Activated naive CD4-positive, alpha-beta T cell treated with anti-CD3 and anti-CD28 coated beads, Interleukin-2, amount 50 U/mL, for 72 hours (primary cell): Measurements from ENCODE around the gene MYL12A. TPM values are rescaled to one million over a fixed set of nuclear protein-coding genes. Genes with fewer than 3 reads are reported as not detected.
"Not testable (repeated sequence)": the region's sequence is repeated elsewhere in the genome, so short reads cannot be mapped to it uniquely, and the experiment has no call there.

Experiments used
- ATAC-seq, 2 donors: fragments of 150-1000 bp; cut with Tn5 transposase; 2 replicates each; pipeline ENCODE4 v1.10.0; 2021; ENCODE audit warnings: mild to moderate bottlenecking in 2 of 2, moderate library complexity in 2 of 2
- DNase-seq, 2 donors: peaks; one replicate each; pipeline ENCODE4 v3.0.0; 2021 to 2022; ENCODE audit warnings: low spot score in 2 of 2
- H3K27ac Mint-ChIP-seq, 2 donors: one replicate each; pipeline ENCODE4 v1.8.0; 2022; ENCODE audit warnings: mild to moderate bottlenecking in 2 of 2, mixed read lengths in 2 of 2
- H3K36me3 Mint-ChIP-seq, 2 donors: one replicate each; pipeline ENCODE4 v1.8.0; 2022; ENCODE audit warnings: mixed read lengths in 2 of 2
- H3K9me3 Mint-ChIP-seq, 2 donors: one replicate each; pipeline ENCODE4 v1.8.0; 2022; ENCODE audit warnings: mixed read lengths in 2 of 2
- total RNA-seq, 2 donors: library from RNA; stranded (reverse); gene quantifications; one replicate each; pipeline ENCODE4 v1.2.3, GENCODE V29; 2022

MYL12A gene
- total RNA-seq, 2 donors from 2014 or later = 485 to 498 TPM

DNA sequence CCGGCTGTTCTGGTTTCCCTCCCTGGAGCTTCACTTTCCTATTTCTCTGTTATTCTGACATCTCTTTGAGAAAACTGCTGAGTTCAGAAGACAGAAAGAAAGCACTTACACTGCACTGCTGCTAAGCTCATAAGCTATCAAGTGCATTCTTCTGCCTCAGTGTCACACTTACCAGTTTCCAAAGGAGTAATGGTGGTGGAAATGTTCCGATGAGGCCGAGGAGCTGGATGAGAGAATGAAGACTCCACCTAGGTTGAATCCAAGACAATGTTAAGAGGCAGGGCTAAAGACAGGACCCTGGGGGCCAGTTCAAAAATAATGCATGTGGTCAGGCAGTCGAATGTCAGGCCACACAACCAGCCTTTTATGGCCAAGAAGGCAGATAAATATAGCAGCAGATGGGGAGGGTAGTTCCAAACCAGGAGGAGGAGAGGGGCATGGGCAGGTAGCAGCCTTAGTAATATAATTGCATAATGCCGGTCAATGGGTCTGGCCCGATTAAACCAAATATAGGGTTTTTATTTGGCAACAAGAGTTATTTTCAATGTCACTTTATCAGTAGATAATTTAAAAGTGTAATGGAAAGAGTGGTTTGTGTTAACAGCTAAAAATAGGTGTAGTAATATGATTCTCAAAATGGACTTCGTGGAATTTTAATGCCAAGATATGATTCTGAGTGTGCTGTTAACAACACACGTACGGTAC lies 27.8 kb upstream of the MYL12A start, which contains the start of gene MYOM1:
Gene MYOM1 (minus strand): TSS at position 338 of the 705 bp plus-strand sequence. CDS start 4,745 bp downstream, outside the sequence.
- peaks cover 0 to 7% of the 10 kb centered on the region in 2 donors for H3K9me3 Mint-ChIP-seq

DNA sequence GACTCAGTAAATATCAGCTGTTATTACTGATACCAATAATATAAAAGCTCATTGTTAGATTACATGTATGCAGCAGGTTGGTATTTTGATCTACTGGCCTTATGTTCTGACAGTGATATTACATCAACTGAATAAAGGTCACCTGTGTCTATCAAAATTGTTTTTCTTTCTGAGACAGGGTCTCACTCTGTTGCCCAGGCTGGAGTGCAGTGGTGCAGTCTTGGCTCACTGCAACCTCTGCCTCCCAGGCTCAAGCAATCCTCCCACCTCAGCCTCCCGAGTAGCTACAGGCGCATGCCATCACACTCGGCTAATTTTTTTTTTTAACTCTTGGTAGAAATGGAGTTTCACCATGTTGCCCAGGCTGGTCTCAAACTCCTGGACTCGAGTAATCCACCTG lies 26.7 kb upstream of the MYL12A start:
- not testable (repeated sequence) for H3K36me3 Mint-ChIP-seq, H3K9me3 Mint-ChIP-seq, ATAC-seq, DNase-seq
- peak overlapping the region in 1 of 2 donors; percentile 65 for H3K27ac Mint-ChIP-seq

More for the DNA sequence above, 27.8 kb upstream of the MYL12A start, which contains the start of gene MYOM1:
- Mint-ChIP-seq H3K36me3 (no peaks in the 10 kb centered on the region), H3K27ac (no peak within 1 kb of the TSS)
- no peak for DNase-seq
- no peak for ATAC-seq

GRCh38 chr18:3221496-3221895 lies 26.1 kb upstream of the MYL12A start:
- Mint-ChIP-seq H3K27ac (no peak overlapping the region), H3K9me3 (peaks cover 0 to 1% of the 10 kb centered on the region in 2 donors), H3K36me3 (no peaks in the 10 kb centered on the region)
- ATAC-seq (no peak), DNase-seq (no peak)

DNA sequence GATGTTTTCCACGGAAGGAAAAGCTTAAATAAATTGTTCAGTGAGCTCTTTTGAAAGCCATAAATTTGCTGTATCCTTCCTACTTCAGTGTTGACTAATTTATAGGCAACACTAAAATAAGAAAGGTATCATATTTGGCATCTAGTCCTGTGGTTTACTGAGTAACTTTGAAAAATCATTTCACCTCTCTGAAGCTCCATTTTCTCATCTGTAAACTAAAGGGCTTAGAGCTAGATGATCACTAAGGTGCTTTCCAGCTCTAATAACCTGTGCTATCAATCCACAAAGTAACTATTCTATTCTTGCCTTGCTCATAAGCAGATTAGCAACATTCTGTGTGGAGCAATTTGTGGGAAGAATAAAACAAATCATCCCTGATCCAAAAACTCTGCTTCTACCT lies 24.2 kb upstream of the MYL12A start:
- DNase-seq (no peak), ATAC-seq (peak; percentile 18 to 93)
- peak overlapping the region in 1 of 2 donors; percentile 66 for H3K27ac Mint-ChIP-seq
- H3K9me3 Mint-ChIP-seq = peaks cover 0 to 3% of the 10 kb centered on the region in 2 donors
- no peaks in the 10 kb centered on the region for H3K36me3 Mint-ChIP-seq

DNA sequence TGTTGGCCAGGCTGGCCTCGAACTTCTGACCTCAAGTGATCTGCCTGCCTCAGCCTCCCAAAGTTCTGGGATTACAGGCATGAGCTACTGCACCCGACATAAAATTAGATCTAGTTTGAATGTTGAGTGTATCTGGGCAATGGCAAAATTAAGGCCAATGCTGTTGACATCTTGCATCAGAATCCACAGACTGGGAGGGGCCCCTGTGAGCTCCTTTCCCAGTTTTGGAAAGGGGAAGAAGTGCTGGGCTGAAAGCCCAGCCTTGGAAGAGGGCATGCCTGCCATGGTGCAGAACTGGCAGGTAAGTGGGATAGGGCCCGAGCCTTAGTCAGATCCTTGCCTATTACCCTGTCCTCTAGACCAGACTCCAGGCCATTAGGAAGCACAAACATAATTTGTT lies 23.4 kb upstream of the MYL12A start:
- DNase-seq = no peak
- Mint-ChIP-seq H3K27ac (no peak overlapping the region), H3K9me3 (peaks cover 0 to 3% of the 10 kb centered on the region in 2 donors)

GRCh38 chr18:3225588-3225987 lies 22.0 kb upstream of the MYL12A start:
- peaks cover 0 to 3% of the 10 kb centered on the region in 2 donors for H3K9me3 Mint-ChIP-seq
- peak in 1 of 2 donors; percentile 42 for ATAC-seq
- H3K36me3 Mint-ChIP-seq = no peaks in the 10 kb centered on the region
- no peak overlapping the region for H3K27ac Mint-ChIP-seq
- no peak for DNase-seq

More for the DNA sequence above, 23.4 kb upstream of the MYL12A start:
- no peak for ATAC-seq
- H3K36me3 Mint-ChIP-seq = no peaks in the 10 kb centered on the region

GRCh38 chr18:3226048-3226447 lies 21.6 kb upstream of the MYL12A start:
- Mint-ChIP-seq H3K9me3 (peaks cover 0 to 3% of the 10 kb centered on the region in 2 donors), H3K36me3 (no peaks in the 10 kb centered on the region), H3K27ac (no peak overlapping the region)
- no peak for ATAC-seq
- DNase-seq = no peak

- no peak for DNase-seq
- Mint-ChIP-seq H3K36me3 (no peaks in the 10 kb centered on the region), H3K9me3 (peaks cover 0 to 3% of the 10 kb centered on the region in 2 donors), H3K27ac (no peak overlapping the region)
- ATAC-seq = peak in 1 of 2 donors; percentile 56
Measured at GRCh38 chr18:3230401-3231334, 16.9 kb upstream of the MYL12A start.

- Mint-ChIP-seq H3K36me3 (no peaks in the 10 kb centered on the region), H3K9me3 (no peaks in the 10 kb centered on the region), H3K27ac (no peak overlapping the region)
- ATAC-seq (no peak), DNase-seq (no peak)
Measured at GRCh38 chr18:3233004-3233403, 14.6 kb upstream of the MYL12A start.

DNA sequence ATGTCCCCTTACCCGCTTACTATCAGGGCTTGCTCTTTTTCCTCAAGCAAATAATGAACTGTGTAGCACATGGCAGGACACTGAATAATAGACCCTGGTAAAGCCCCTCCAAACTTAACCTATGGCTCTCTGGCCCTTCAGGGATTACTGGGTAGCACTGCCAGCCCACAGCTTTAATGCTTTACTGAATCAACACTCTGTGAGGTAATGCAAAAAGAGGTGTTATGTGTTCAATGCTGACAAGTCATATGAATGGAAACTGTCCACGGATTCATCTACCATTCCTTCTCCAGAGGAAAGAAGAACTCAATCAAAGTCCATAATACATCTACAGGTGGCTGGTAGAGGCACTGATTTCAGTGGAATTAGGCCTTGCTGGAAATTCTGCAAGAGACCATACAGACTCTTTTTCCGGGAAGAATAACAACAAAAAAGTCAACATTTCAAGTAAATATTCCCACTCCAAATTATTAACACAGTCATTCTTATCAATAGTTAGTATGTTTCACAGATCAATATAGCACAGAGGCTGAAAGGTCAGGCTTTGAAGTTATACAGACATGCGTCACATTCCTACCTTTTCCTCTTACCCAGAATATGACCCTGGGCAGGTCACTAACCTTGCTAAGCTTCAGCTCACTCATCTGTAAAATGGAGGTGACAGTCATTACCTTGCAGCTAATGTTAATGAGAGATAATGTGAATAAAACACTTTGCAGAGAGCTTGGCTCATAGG lies 14.0 kb upstream of the MYL12A start:
- ATAC-seq (no peak), DNase-seq (no peak)
- H3K9me3 Mint-ChIP-seq = no peaks in the 10 kb centered on the region
- H3K27ac Mint-ChIP-seq = no peak overlapping the region
- no peaks in the 10 kb centered on the region for H3K36me3 Mint-ChIP-seq

GRCh38 chr18:3234457-3234856 lies 13.1 kb upstream of the MYL12A start:
- no peaks in the 10 kb centered on the region for H3K9me3 Mint-ChIP-seq
- H3K27ac Mint-ChIP-seq = no peak overlapping the region
- DNase-seq (no peak), ATAC-seq (peak in 1 of 2 donors; percentile 38)
- H3K36me3 Mint-ChIP-seq = no peaks in the 10 kb centered on the region

DNA sequence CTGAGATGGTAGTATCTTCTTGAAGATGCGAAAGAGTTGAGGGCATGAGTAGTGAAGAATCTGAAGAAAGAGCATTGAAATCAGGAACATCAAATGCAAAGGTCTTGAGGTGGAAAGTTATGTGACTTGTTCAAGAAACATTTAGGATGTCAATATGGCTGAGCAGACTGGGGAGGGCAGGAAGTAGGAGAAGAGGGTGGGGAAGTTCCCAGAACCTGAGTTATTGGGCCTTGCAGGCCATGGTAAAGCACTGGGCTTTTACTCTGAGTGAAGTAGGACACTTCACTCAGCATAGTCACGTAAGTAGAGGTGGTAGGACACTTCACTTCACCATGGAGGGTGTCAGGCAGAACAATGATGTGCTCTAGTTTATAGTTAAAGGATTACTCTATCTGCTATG lies 11.8 kb upstream of the MYL12A start:
- ATAC-seq (peak in 1 of 2 donors; percentile 60), DNase-seq (no peak)
- Mint-ChIP-seq H3K27ac (no peak overlapping the region), H3K9me3 (peaks cover 0 to 6% of the 10 kb centered on the region in 2 donors), H3K36me3 (peaks cover 5 to 7% of the 10 kb centered on the region in 2 donors)

GRCh38 chr18:3236470-3236869 lies 11.1 kb upstream of the MYL12A start:
- Mint-ChIP-seq H3K27ac (no peak overlapping the region), H3K36me3 (peaks cover 8 to 12% of the 10 kb centered on the region in 2 donors), H3K9me3 (peaks cover 0 to 8% of the 10 kb centered on the region in 2 donors)
- ATAC-seq (peak in 1 of 2 donors; percentile 24), DNase-seq (no peak)

- DNase-seq (no peak), ATAC-seq (no peak)
- Mint-ChIP-seq H3K27ac (no peak overlapping the region), H3K36me3 (peaks cover 18 to 23% of the 10 kb centered on the region in 2 donors), H3K9me3 (peaks cover 0 to 16% of the 10 kb centered on the region in 2 donors)
Measured at GRCh38 chr18:3238742-3239141, 8.9 kb upstream of the MYL12A start.

DNA sequence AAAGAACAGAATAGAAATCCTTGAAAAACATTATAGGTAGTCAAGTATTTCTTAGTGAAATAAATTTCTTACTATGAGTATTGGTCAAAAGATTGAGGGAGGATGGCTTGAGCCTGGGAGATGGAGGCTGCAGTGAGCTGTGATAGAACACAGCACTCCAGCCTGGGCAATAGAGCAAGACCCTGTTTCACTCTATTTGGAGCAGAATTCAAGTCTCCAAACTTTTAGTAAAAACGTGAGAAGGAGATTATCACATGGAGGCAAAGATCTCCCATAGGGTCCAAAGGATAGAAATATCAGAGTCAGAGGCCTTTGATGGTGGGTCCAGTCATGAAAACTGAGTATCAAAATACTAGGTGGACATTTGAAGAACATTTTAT lies 2.4 kb upstream of the MYL12A start:
- H3K27ac Mint-ChIP-seq = peak overlapping the region in 1 of 2 donors; percentile 98
- no peak for DNase-seq
- H3K36me3 Mint-ChIP-seq = peaks cover 45 to 57% of the 10 kb centered on the region in 2 donors
- no peak for ATAC-seq
- peaks cover 0 to 16% of the 10 kb centered on the region in 2 donors for H3K9me3 Mint-ChIP-seq

DNA sequence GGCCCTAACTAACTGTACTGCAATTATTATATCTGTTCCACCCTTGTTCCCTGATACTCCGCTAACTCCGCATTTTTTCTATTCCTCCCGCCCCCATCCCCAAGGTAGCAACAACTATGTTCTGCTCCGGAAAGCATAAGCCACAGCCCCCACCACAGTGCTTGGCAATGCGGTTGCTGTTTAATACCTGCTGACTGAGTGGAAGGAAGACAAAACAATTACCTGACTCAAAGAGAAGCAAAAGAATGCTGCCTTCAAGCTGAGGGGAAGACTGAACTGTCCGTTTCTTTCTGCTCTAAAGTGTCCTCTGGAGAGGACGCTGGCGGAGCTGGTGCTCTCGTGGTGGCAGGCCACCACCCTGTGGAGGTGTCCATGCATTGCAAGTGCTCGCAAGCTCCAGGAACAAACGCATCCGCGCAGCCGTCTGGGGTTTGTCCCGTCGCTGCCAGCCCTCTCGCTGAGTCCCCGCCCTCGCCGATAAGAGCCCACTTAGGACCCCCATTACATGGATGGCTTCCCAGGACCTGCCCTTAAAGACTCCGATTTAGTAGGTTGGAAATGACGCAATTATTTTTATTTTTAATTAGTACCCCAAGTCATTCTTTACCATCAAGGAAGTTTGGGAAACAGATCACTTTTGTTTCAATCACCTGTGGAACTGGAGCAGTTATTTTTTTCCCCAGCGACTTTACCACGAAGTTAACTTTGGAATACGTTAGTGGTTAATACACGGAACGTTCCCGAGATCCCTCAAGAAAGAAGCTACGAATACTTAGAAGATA lies 1.6 kb upstream of the MYL12A start:
- H3K27ac Mint-ChIP-seq = peak overlapping the region; percentile 98 to 99
- ATAC-seq (peak; percentile 60), DNase-seq (peak; percentile 79 to 84)
- H3K9me3 Mint-ChIP-seq = peaks cover 0 to 8% of the 10 kb centered on the region in 2 donors
- peaks cover 43 to 58% of the 10 kb centered on the region in 2 donors for H3K36me3 Mint-ChIP-seq
